NCI-H2227 treated with DMSO at 0.1 percent for 48 hours (cell line): ENCODE data around the gene ZNF462.
"Not testable (repeated sequence)": the region's sequence is repeated elsewhere in the genome, so short reads cannot be mapped to it uniquely, and the experiment has no call there.

Experiments
- DNase-seq: peaks from one replicate; lab custom pipeline; 2025; lab: John Stamatoyannopoulos, UW

ZNF462 gene

GRCh38 chr9:106962615-106963363, 99.8 kb downstream of the ZNF462 start:
- DNase-seq, result no peak

- no peak for DNase-seq
These were observed 100.7 kb downstream of the ZNF462 start for GRCh38 chr9:106963684-106964083.

DNA sequence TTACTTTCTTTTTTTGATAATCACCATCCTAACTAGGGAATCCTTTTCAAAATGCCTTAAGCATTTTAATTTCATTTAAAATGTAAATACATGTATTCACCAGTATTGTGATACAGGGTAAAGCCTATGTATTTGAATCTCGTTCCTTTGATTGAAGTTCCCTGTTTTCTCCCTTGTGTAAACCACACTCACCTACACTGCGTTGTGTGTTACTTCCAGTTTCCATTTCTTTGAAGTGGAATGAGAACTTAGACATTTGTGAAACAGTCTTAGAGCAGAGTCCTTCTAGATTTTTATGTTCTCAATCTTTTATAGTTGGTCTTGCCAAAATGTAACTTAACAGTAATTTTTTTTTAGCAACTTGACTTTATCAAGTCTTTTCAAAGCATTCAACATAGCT, 101.4 kb downstream of the ZNF462 start:
- DNase-seq, result no peak

DNA sequence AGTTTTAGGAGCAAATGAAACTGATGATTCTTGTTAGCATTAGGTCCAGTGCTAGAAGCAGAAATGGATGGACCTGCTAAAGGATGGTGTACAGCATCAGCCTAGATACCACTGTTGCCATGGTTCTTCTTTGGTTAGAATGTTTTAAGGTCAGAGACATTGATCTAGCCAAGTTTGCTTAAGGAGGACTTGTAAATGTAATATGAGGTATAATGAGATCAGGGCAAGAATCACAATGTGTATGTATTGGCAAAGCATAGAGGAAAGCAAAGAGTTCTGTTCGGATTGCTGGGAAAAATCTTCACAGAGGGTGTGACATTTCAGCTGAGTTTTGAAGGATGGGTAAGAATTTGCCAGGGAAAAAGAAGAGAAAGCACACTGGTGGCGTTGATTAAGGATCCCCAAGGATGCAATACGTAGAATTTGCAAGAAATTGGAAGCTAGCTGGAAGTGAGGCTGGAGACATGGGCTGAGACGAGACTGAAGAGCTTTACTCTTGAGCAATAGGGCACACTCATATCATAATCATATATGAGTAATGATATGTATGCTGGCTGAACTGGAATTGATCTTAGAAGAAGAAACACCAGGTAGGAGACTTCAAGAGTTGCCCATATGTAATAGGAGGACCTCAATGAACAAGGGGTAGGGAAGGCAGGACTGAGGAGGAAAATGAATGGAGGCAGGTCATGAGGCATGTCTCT, 102.0 kb downstream of the ZNF462 start:
- DNase-seq, result no peak

- DNase-seq, result no peak
These were observed 103.5 kb downstream of the ZNF462 start for GRCh38 chr9:106966481-106966880.

DNA sequence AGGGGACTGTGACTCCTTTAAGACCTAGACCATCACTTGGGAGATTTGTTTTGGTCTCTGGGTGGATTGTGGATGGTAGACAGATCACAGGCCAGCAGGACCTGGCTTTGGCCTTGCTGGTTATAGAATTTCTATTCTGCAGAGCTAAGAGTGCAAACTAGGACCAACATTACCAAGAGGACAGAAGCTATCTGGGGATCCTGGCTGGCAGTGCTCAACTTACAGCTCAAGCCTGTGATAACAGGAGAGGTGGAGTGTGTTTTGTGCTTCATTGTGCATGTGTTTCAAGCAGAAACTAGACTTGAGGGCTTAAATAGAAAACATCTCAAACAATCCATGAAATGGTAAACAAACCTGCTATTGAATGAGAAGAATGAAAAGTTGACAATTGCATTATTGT, 106.7 kb downstream of the ZNF462 start:
- DNase-seq, result no peak

- no peak for DNase-seq
These were observed 107.4 kb downstream of the ZNF462 start for GRCh38 chr9:106970219-106970975.

DNA sequence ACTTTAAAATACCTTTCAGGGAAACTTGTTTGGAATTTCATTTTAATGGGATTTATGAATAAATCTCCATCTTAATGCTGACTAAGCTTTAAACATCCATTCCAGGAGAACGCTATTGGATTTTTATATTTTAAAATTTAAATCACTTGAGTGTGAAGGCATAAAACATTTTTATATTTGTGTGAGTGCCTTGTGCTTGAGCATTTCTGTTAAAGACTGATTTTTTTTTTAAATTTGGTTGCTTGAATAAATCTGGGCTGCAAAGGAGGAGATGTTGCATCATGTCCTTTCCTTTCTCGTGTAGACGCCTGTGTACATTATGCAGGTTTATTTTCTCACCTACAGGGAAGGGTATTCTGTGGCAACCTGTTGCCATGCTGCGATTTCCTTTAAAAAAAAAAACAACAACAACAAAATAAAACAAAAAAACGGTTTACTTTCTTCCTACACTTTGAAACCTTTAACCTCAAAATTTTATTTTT, 108.1 kb downstream of the ZNF462 start:
- no peak for DNase-seq

- DNase-seq, result no peak
These were observed 109.1 kb downstream of the ZNF462 start for GRCh38 chr9:106972082-106972481.

DNA sequence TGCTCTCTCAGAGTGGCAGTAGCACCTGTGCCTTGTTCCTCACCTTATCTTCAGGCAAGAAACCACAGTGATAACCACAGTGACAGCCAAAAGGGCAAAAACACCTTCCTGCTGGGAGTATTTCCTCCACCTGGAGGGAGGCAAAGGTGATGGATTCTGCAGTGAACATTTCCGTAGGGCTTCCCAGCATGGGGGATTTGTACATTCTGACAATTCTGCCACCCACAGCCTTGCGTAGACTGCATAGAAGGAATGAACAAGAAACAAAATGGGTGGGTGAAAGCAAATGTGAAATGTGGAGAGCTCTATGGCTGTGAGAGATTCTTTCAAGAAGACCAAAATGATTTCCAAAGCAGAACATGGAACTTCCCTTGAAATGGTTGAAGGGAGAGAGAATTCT, 111.4 kb downstream of the ZNF462 start:
- DNase-seq, result no peak

GRCh38 chr9:106976772-106977171, 113.8 kb downstream of the ZNF462 start:
- no peak for DNase-seq

DNA sequence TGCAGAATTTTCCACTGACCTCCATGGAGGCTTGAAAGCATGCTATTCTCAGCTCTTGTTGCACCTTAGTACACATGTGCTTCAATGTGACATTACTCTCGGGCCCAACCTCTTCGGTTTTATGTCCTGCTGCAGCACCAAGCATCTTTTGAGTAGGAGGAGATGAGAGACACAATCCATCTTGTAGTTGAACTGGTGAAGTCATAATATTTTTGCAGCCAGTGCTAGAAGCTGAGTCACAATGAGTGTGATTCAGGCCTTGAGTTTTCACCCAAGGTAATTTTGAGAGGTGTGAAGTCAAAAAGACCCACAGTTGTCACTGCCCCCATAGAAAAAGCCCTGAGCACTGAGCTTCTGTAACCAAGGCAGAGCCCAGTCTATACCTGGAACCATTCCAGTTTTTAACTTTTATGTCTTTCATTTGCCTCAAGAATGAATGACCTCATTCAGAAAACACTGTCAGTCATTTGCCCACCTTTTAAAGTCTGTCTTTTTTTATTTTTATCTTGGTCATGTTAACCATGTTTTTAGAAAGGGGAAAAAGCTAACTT, 117.7 kb downstream of the ZNF462 start:
- no peak for DNase-seq

GRCh38 chr9:106981396-106982287, 118.7 kb downstream of the ZNF462 start:
- no peak for DNase-seq

- peak; percentile 32 for DNase-seq
These were observed 119.7 kb downstream of the ZNF462 start for GRCh38 chr9:106982636-106983035.

DNA sequence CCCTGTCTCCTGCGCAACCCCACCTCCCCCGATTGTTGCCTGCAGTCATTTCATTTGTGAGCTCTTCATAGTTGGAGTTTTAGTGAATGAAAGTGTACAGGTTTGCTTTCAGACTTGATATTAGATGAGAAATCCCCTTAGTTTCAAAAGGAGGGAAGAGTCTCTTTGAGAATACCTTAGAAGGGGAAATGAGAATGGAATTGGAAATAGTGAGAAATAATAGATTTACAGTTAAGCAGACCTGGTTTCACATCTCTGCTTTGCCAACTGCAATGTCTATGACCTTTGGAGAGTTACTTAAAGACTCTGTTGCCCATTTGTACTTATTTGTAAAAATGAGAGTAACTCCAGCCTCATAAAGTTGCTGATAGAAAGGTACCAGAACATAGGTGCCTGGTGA, 120.4 kb downstream of the ZNF462 start:
- no peak for DNase-seq

DNA sequence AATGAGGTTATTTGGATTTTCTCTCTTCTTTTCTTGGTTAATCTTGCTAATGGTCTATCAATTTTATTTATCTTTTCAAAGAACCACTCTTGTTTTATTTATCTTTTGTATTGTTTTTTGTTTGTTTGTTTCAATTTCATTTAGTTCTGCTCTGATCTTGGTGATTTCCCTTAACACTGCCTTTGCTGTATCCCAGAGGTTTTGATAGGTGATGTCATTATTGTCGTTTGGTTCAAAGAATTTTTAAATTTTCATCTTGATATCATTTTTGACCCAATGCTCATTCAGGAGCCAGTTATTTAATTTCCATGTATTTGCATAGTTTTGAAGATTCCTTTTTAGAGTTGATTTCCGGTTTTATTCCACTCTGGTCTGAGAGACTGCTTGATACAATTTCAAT, 126.9 kb downstream of the ZNF462 start:
- not testable (repeated sequence) for DNase-seq

GRCh38 chr9:106992186-106992585, 129.2 kb downstream of the ZNF462 start:
- DNase-seq, result no peak

GRCh38 chr9:106993603-106994002, 130.6 kb downstream of the ZNF462 start:
- no peak for DNase-seq

- no peak for DNase-seq
These were observed 131.5 kb downstream of the ZNF462 start for GRCh38 chr9:106994463-106994862.

DNA sequence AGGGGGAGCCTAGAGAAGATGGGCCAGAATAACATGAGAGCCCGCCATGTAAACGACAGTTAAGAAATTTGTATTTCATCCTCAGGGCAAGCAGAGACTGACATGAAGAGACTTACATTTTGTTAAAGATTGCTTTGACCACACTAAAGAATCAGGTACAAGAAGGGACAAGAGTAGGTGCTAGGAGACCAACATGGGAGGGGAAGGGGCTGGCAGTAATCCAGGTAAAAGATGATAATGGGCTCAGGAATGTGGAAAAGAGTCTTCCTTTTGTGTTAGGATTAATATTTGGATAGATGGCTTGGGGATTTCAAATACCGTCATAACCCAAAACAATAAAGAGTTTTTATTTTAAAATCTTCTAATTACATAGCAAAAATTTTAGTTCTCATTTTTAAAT, 137.3 kb downstream of the ZNF462 start:
- DNase-seq, result no peak

GRCh38 chr9:107005201-107005600, 142.2 kb downstream of the ZNF462 start:
- no peak for DNase-seq
